Heart right ventricle (tissue), 16 donors: ENCODE measurements around the gene SSR2. TPM values are rescaled to one million over a fixed set of nuclear protein-coding genes. Genes with fewer than 3 reads are reported as not detected.

Source experiments
- ATAC-seq, 8 donors: fragments of 200-7000 bp; cut with Tn5 transposase; one replicate each; pipeline ENCODE4 v1.9.1; 2020; ENCODE audit warnings: mild to moderate bottlenecking in 8 of 8, moderate library complexity in 8 of 8, moderate number of reproducible peaks in 1 of 8
- DNase-seq, 2 donors: peaks; one replicate each; pipeline ENCODE4 v3.0.0-alpha.2; 2020
- H3K27ac ChIP-seq, 10 donors: fragments of 200-600 bp; sonication (generic) in 2 of 10; one replicate each; pipeline versions ENCODE4 v1.5.0 to v1.8.0; 2020 to 2022; ENCODE audit warnings: mild to moderate bottlenecking in 3 of 10
- H3K27me3 ChIP-seq, 7 donors: fragments of 200-600 bp; one replicate each; pipeline ENCODE4 v1.8.0; 2021 to 2022; ENCODE audit warnings: mild to moderate bottlenecking in 2 of 7
- H3K36me3 ChIP-seq, 9 donors: fragments of 200-600 bp; sonication (generic) in 1 of 9; one replicate each; pipeline versions ENCODE4 v1.5.0 to v1.8.0; 2020 to 2022; ENCODE audit warnings: mild to moderate bottlenecking in 2 of 9
- H3K4me1 ChIP-seq, 9 donors: fragments of 200-600 bp; sonication (generic) in 1 of 9; one replicate each; pipeline versions ENCODE4 v1.5.0 to v1.8.0; 2020 to 2022; ENCODE audit warnings: mild to moderate bottlenecking in 4 of 9
- H3K4me3 ChIP-seq, 10 donors: fragments of 200-600 bp; sonication (generic) in 2 of 10; one replicate each; pipeline versions ENCODE4 v1.5.0 to v1.8.0; 2020 to 2022; ENCODE audit warnings: mild to moderate bottlenecking in 7 of 10, moderate library complexity in 2 of 10
- H3K9me3 ChIP-seq, 11 donors: fragments of 200-600 bp in 10 of 11; sonication (generic) in 2 of 11; one replicate each; pipeline versions ENCODE4 v1.5.0 to v1.8.0; 2013 to 2022; ENCODE audit warnings: mild to moderate bottlenecking in 2 of 11, control low read depth in 1 of 11, moderate library complexity in 1 of 11
- CTCF ChIP-seq, 9 donors: fragments of 200-600 bp; sonication (generic) in 2 of 9; IDR thresholded peaks; one replicate each; pipeline versions ENCODE4 v1.5.0 to v1.8.0; 2021 to 2022; ENCODE audit warnings: antibody characterized with exemption in 9 of 9, mild to moderate bottlenecking in 5 of 9, moderate library complexity in 1 of 9
- WGBS, 2 donors: extraction: QIAGEN DNeasy Blood & Tissue Kit; methylation state at CpG; one replicate each; pipeline ENCODE4 v1.1.7; 2013; ENCODE audit warnings: inconsistent platforms in 1 of 2; 5-methylcytosine and 5-hydroxymethylcytosine counted together
- intact Hi-C, 10 donors: fragments of 100-400 bp; cut with DNase I; formaldehyde crosslinking; loops; one replicate each; pipeline versions ENCODE4 v1.11.1 to v1.14.2; 2022
- polyA plus RNA-seq, 2 donors: library from polyadenylated mRNA; stranded (reverse); fragments of 200-250 nt; gene quantifications; one replicate each; pipeline ENCODE4 v1.2.3, GENCODE V29; 2013
- total RNA-seq, 10 donors: library from RNA; stranded (reverse); fragmentation: NEBNext Ultra II Directional in 3 of 10; extraction: Animal tissue kit (Norgen Biotek cat#: 25700) in 3 of 10; gene quantifications; one replicate each; pipeline versions ENCODE4 v1.2.1 to v1.2.4, GENCODE V29; 2021 to 2023
- donor health status: Arrhythmogenic right ventricular cardiomyopathy.
- donor health status: ischemic (EF 13 %, LVEDD 7.1; RV severe dilation, severe dysfunction).
- donor health status: healthy with polysubstance abuse.
- donor health status: DM: no; HTN: yes; CAD: no.
- donor health status: DM: no; HTN: no; CAD: no.
- donor health status: ischemic (EF 25% LVEDD 6.9; RV normal size, moderate dysfunction).
- donor health status: ischemic (EF 25% LVEDD 5.7; RV mildly dilated, moderate dysfunction).
- donor health status: healthy.
- donor health status: DM: yes; HTN: yes; CAD: no.
- donor health status: Ischemic cardiomyopathy.
- donor health status: ischemic (EF 35%, LVEDD 5.7; RV mildly dilated, moderate dysfunction).
- donor health status: nonischemic (EF 11% LVEDD 7.7; RV severe dilation, severe dysfunction).
- donor health status: DM: yes; HTN: yes; CAD: no.
- donor health status: PGD.
- donor health status: ischemic (EF 29% LVEDD 5.4; RV normal size, mild dysfunction).
- donor health status: nonischemic (EF 23%, LVEDD 6.1; RV moderate dilation, normal function).

Gene SSR2
- total and polyA plus RNA-seq, 12 donors, result 66.1 to 322 (median 73.7) TPM

- H3K27ac ChIP-seq, result peak within 1 kb of the TSS; percentile 86 to 99 (median 96)
- TF ChIP-seq CTCF (IDR thresholded peaks at IDR 0.05), result peak in 7 of 9 donors; percentile 12 to 55 (median 31)
- peaks cover 34 to 89% (median 80%) of the 10 kb centered on the region in 9 donors for H3K4me1 ChIP-seq
- DNase-seq (peak; percentile 87), ATAC-seq (peak; percentile 64 to 82 (median 76))
- peak within 1 kb of the TSS; percentile 66 to 97 (median 88) for H3K4me3 ChIP-seq
- H3K36me3 ChIP-seq, result peaks cover 0 to 12% (median 0%) of the 10 kb centered on the region in 9 donors
- no peaks in the 10 kb centered on the region for H3K9me3 ChIP-seq
- no peaks in the 10 kb centered on the region for H3K27me3 ChIP-seq
- intact Hi-C loops, result loop anchor here in 4 of 10 donors (2.0 to 5.0 kb wide), 2 partner anchors 16 to 36 kb away; partner anchors contain the start of gene RXFP4 (in 4 of the 4)
- WGBS, 2 donors, result 0 to 1% methylated on average over 49 to 52 of the region's 52 CpGs
These were observed 42.3 kb downstream of the SSR2 start, which contains the start of gene ARHGEF2 for GRCh38 chr1:155978325-155978972. Gene ARHGEF2, minus strand, starts transcription at chr1:155978547. Its CDS starts 120 bp downstream, at chr1:155978427.

GRCh38 chr1:155977690-155978324, 42.9 kb downstream of the SSR2 start:
- no peak for TF ChIP-seq CTCF (IDR thresholded peaks at IDR 0.05)
- WGBS, 2 donors, result 0 to 1% methylated on average over 41 to 52 of the region's 52 CpGs
- Histone ChIP-seq H3K4me3 (peak overlapping the region; percentile 66 to 97 (median 88)), H3K9me3 (no peaks in the 10 kb centered on the region), H3K4me1 (peaks cover 34 to 89% (median 81%) of the 10 kb centered on the region in 9 donors), H3K27ac (peak overlapping the region; percentile 86 to 99 (median 96)), H3K27me3 (no peaks in the 10 kb centered on the region), H3K36me3 (peaks cover 0 to 18% (median 0%) of the 10 kb centered on the region in 9 donors)
- DNase-seq (peak in 1 of 2 donors; percentile 62), ATAC-seq (peak; percentile 29 to 63 (median 52))
- intact Hi-C loops, result loop anchor here in 5 of 10 donors (2.0 to 5.0 kb wide), 3 partner anchors 15 to 36 kb away; partner anchors contain the start of gene RXFP4 (in 4 of the 5)

- 7 to 13% methylated on average over 5 of the region's 5 CpGs for whole genome bisulfite sequencing, 2 donors
These were observed 43.6 kb downstream of the SSR2 start for GRCh38 chr1:155976913-155977689.

More at GRCh38 chr1:155976913-155977689, 43.6 kb downstream of the SSR2 start:
- Histone ChIP-seq H3K36me3 (peaks cover 0 to 25% (median 0%) of the 10 kb centered on the region in 9 donors), H3K9me3 (no peaks in the 10 kb centered on the region), H3K27ac (peak overlapping the region; percentile 86 to 99 (median 96)), H3K4me3 (peak overlapping the region; percentile 66 to 97 (median 88)), H3K27me3 (no peaks in the 10 kb centered on the region), H3K4me1 (peaks cover 39 to 89% (median 82%) of the 10 kb centered on the region in 9 donors)
- TF ChIP-seq CTCF (IDR thresholded peaks at IDR 0.05), result no peak
- DNase-seq (peak in 1 of 2 donors; percentile 7), ATAC-seq (peak in 6 of 8 donors; percentile 0 to 2 (median 1))
- intact Hi-C loops, result loop anchor here in 5 of 10 donors (2.0 to 5.0 kb wide), 2 partner anchors 32 to 35 kb away; partner anchors contain the start of gene RXFP4 (in 4 of the 5)
